A549 (cell line): ENCODE results near the gene TMTC2.

Source experiments
- EP300 ChIP-seq, 2 experiments: fragments of >200 bp; sonication (Bioruptor Twin); formaldehyde crosslinking; IDR thresholded peaks; 2 replicates in 1 of 2; 3 replicates in 1 of 2; pipeline ENCODE4 v1.6.1; 2016 to 2017
- ESRRA ChIP-seq: fragments of 150-350 bp; IDR thresholded peaks from 2 replicates; pipeline ENCODE4 v1.6.1; 2014; ENCODE audit warnings: mild to moderate bottlenecking, low read length, borderline replicate concordance
- HEYL ChIP-seq: fragments of 250-450 bp; sonication (Bioruptor Pico); IDR thresholded peaks from 2 replicates; pipeline ENCODE4 v1.8.0; 2021; ENCODE audit warnings: mild to moderate bottlenecking, moderate library complexity
- HMGXB4 ChIP-seq: fragments of 250-450 bp; sonication (Bioruptor Pico); IDR thresholded peaks from 2 replicates; pipeline ENCODE4 v1.5.0; 2021; ENCODE audit warnings: mild to moderate bottlenecking, moderate library complexity, borderline replicate concordance
- POLR2A ChIP-seq: IDR thresholded peaks from 2 replicates; pipeline ENCODE4 v1.6.1; 2012; ENCODE audit warnings: mild to moderate bottlenecking, low read length
- RFX5 ChIP-seq: fragments of 450-650 bp; IDR thresholded peaks from 2 replicates; pipeline ENCODE4 v1.7.1; 2014; ENCODE audit warnings: antibody characterized with exemption, mild to moderate bottlenecking, moderate library complexity
- SMC3 ChIP-seq: fragments of >200 bp; sonication (Bioruptor Twin); formaldehyde crosslinking; IDR thresholded peaks from 3 replicates; pipeline ENCODE4 v1.6.1; 2018; ENCODE audit warnings: inconsistent platforms
- SREBF2 ChIP-seq: fragments of 450-650 bp; IDR thresholded peaks from 2 replicates; pipeline ENCODE4 v1.6.1; 2014; ENCODE audit warnings: mild to moderate bottlenecking, moderate library complexity
- USF2 ChIP-seq: fragments of 450-650 bp; IDR thresholded peaks from 2 replicates; pipeline ENCODE4 v1.6.1; 2014; ENCODE audit warnings: antibody characterized with exemption
- ZFP36 ChIP-seq: fragments of 450-650 bp; IDR thresholded peaks from 2 replicates; pipeline ENCODE4 v1.6.1; 2014; ENCODE audit warnings: borderline replicate concordance; ENCODE audit not compliant: partially characterized antibody
- TF ChIP-seq, protein P1 (sequence below): IDR thresholded peaks from 2 replicates; pipeline ENCODE4 v1.6.1; 2012
- TF ChIP-seq, protein P2 (sequence below): fragments of >200 bp; sonication (Bioruptor Twin); formaldehyde crosslinking; IDR thresholded peaks from 3 replicates; pipeline ENCODE4 v1.5.1; 2016
- TF ChIP-seq, protein P3 (sequence below): fragments of 200-600 bp; sonication (generic); IDR thresholded peaks from 2 replicates; pipeline ENCODE4 v1.6.1; 2016; ENCODE audit warnings: antibody characterized with exemption, mild to moderate bottlenecking, moderate library complexity

DNA sequence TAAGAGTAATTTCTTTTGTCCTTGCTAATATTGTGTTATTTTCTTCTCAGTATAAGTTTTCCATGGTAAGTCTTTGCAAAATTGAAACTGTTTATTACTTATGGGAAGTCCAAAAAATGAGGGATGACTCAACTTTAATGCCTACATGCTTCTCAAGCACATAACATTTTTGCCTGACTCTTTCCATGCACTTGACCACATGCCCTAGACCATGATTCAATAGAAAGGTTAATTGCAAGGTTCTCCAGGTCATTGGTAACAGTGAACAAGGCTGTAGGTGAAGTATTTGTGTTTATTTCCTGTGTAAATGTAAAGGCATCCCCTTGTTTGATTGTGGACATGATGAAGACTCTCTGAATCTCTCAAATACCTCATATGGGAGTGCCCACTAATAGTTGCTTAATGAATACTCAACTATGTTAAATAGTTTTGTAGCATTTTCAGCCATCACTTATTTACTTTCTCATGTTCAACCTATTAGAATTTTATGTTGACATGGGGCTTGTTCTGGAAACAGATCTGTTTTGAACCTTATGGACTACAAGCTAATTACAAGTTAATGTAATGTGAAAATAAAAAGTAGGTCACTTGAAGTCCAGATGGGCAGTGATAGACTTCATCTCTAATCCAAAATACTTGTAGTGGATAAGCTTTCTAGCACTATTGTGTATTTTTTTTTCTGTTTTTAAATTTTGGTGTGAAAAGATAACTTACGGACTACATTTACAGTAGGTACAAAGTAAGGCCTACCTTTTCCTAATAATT is 131.7 kb downstream of the TMTC2 start:
- TF ChIP-seq, protein P1, sequence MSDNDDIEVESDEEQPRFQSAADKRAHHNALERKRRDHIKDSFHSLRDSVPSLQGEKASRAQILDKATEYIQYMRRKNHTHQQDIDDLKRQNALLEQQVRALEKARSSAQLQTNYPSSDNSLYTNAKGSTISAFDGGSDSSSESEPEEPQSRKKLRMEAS, result no peak
- TF ChIP-seq USF2 (no peak), HMGXB4 (CRISPR knock-in tag) (no peak), ZFP36 (no peak), POLR2A (no peak), SMC3 (no peak), EP300 (IDR thresholded peaks at IDR 0.05) (no peak), ESRRA (no peak), HEYL (CRISPR knock-in tag) (no peak), SREBF2 (no peak), RFX5 (no peak)
- TF ChIP-seq, protein P2, sequence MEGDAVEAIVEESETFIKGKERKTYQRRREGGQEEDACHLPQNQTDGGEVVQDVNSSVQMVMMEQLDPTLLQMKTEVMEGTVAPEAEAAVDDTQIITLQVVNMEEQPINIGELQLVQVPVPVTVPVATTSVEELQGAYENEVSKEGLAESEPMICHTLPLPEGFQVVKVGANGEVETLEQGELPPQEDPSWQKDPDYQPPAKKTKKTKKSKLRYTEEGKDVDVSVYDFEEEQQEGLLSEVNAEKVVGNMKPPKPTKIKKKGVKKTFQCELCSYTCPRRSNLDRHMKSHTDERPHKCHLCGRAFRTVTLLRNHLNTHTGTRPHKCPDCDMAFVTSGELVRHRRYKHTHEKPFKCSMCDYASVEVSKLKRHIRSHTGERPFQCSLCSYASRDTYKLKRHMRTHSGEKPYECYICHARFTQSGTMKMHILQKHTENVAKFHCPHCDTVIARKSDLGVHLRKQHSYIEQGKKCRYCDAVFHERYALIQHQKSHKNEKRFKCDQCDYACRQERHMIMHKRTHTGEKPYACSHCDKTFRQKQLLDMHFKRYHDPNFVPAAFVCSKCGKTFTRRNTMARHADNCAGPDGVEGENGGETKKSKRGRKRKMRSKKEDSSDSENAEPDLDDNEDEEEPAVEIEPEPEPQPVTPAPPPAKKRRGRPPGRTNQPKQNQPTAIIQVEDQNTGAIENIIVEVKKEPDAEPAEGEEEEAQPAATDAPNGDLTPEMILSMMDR, result no peak
- TF ChIP-seq, protein P3, sequence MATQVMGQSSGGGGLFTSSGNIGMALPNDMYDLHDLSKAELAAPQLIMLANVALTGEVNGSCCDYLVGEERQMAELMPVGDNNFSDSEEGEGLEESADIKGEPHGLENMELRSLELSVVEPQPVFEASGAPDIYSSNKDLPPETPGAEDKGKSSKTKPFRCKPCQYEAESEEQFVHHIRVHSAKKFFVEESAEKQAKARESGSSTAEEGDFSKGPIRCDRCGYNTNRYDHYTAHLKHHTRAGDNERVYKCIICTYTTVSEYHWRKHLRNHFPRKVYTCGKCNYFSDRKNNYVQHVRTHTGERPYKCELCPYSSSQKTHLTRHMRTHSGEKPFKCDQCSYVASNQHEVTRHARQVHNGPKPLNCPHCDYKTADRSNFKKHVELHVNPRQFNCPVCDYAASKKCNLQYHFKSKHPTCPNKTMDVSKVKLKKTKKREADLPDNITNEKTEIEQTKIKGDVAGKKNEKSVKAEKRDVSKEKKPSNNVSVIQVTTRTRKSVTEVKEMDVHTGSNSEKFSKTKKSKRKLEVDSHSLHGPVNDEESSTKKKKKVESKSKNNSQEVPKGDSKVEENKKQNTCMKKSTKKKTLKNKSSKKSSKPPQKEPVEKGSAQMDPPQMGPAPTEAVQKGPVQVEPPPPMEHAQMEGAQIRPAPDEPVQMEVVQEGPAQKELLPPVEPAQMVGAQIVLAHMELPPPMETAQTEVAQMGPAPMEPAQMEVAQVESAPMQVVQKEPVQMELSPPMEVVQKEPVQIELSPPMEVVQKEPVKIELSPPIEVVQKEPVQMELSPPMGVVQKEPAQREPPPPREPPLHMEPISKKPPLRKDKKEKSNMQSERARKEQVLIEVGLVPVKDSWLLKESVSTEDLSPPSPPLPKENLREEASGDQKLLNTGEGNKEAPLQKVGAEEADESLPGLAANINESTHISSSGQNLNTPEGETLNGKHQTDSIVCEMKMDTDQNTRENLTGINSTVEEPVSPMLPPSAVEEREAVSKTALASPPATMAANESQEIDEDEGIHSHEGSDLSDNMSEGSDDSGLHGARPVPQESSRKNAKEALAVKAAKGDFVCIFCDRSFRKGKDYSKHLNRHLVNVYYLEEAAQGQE, result no peak
